ENCODE results near the gene DOCK9. TPM values are rescaled to one million over a fixed set of nuclear protein-coding genes. Genes with fewer than 3 reads are reported as not detected.

DOCK9 gene
- polyA plus RNA-seq, 1 of the 3 experiments (the other 2 are of a cell fraction): 16.6 TPM

GRCh38 chr13:98972627-98973026 is 5.2 kb downstream of the DOCK9 start (continued):
- TF ChIP-seq RFX5 (IDR thresholded peaks at IDR 0.05; ENCODE audit: low read length) (no peak), REST (IDR thresholded peaks at IDR 0.05; ENCODE audit: low read depth, low read length) (0 out of 2 replicates have a peak, but pooled peaks have one; percentile 23), GABPA (IDR thresholded peaks at IDR 0.05; ENCODE audit: low read depth) (no peak), TCF12 (IDR thresholded peaks at IDR 0.05) (peak; percentile 82), MEF2A (IDR thresholded peaks at IDR 0.05; ENCODE audit: borderline replicate concordance, low read depth) (no peak), TEAD4 (IDR thresholded peaks at IDR 0.05; ENCODE audit: borderline replicate concordance, insufficient read depth) (peak; percentile 81), YY1 (IDR thresholded peaks at IDR 0.05; ENCODE audit: low read depth) (no peak; the same call in 1 of the 2 replicates), NFIC (IDR thresholded peaks at IDR 0.05; ENCODE audit: borderline replicate concordance) (no peak; the same call in 1 of the 2 replicates), RCOR1 (IDR thresholded peaks at IDR 0.05; ENCODE audit: low read length) (no peak), POLR2AphosphoS5 (IDR thresholded peaks at IDR 0.05; ENCODE audit: low read depth, low read length) (peak; percentile 46; the same call in 1 of the 2 replicates), SMC3 (IDR thresholded peaks at IDR 0.05; ENCODE audit: low read depth, low read length) (no peak), FOXM1 (IDR thresholded peaks at IDR 0.05; ENCODE audit: low read depth) (no peak), EP300 (IDR thresholded peaks at IDR 0.05; ENCODE audit: borderline replicate concordance in 1 of 2, low read depth in 1 of 2, low read length in 1 of 2) (peak in 1 of 2 experiments; percentile 78; a peak in 1 of 4 replicates), GATA2 (CRISPR knock-in tag; IDR thresholded peaks at IDR 0.05) (no peak), IRF3 (IDR thresholded peaks at IDR 0.05; ENCODE audit: low read depth, low read length) (no peak), ELF1 (IDR thresholded peaks at IDR 0.05) (peak; percentile 43; the same call in 1 of the 2 replicates), MAX (IDR thresholded peaks at IDR 0.05; ENCODE audit: low read depth) (peak; percentile 71), PBX3 (IDR thresholded peaks at IDR 0.05) (peak; percentile 71; the same call in 1 of the 2 replicates), EZH2phosphoT487 (IDR thresholded peaks at IDR 0.05; ENCODE audit: borderline replicate concordance, low read depth) (no peak), RXRA (IDR thresholded peaks at IDR 0.05; ENCODE audit: borderline replicate concordance, low read depth) (peak; percentile 17; the same call in 1 of the 2 replicates), TAF1 (IDR thresholded peaks at IDR 0.05; ENCODE audit: borderline replicate concordance, low read depth, low read length) (peak; percentile 60; the same call in 1 of the 2 replicates), ZBTB33 (IDR thresholded peaks at IDR 0.05; ENCODE audit: borderline replicate concordance, low read depth) (no peak)

Data from SK-N-SH (cell line).